NCI-H345 treated with DMSO at 0.1 percent for 48 hours (cell line): ENCODE measurements around the gene MAP3K7CL.

Source experiments
- DNase-seq: peaks from one replicate; lab custom pipeline; 2025; ENCODE audit not compliant: unreplicated experiment; lab: John Stamatoyannopoulos, UW

MAP3K7CL gene

DNA sequence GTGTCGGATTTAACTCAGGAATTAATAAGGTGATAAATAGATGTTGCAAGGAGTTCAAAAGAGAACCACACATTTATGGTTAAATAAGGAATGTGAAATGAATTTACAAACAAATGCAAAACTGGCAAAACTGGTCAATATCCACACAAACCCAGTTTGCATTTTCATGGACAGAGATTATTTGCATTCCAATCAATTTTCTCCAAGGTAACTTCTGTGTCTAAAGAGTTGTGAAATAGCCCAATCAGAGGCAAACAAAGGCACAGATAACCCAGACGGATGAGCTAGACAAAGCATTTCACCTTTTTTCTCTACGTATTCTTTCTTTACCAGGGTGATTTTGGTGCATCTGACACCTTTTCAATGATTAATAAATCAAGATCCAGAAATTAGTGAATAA lies 63.9 kb downstream of the MAP3K7CL start:
- no peak for DNase-seq

- no peak for DNase-seq
These were observed 64.4 kb downstream of the MAP3K7CL start for GRCh38 chr21:29194847-29195246.

- no peak for DNase-seq
These were observed 65.7 kb downstream of the MAP3K7CL start for GRCh38 chr21:29195981-29196669.

GRCh38 chr21:29196670-29197191 lies 66.3 kb downstream of the MAP3K7CL start:
- DNase-seq, result no peak

DNA sequence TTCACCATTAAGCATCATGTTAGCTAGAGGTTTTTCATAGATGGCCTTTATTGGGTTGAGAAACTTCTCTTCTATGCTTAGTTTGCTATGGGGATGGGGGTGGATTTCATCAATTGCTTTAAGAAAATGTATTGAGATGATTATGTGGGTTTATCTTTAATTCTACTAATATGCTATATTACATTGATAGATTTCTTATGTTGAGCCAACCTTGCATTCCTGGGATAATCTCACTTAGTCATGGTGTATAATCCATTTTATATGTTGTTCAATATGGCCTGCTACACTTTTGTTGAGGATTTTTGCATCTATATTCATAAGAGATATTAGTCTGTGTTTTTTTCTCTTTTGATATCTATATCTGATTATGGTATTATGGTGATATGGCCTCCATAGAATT lies 70.7 kb downstream of the MAP3K7CL start:
- DNase-seq, result no peak

DNA sequence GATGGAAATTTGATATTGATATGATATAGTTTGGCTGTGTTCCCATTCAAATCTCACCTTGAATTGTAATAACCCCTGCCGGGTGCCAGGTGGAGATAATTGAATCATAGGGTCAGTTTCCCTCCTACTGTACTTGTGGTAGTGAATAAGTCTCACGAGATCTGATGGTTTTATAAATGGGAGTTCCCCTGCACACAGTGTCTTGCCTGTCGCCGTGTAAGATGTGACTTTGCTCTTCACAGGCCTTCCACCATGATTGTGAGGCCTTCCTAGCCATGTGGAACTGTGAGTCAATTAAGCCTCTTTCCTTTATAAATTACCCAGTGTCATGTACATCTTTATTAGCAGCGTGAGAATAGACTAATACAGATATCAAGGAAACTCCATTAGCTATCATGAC lies 74.6 kb downstream of the MAP3K7CL start:
- DNase-seq, result no peak

- no peak for DNase-seq
These were observed 75.5 kb downstream of the MAP3K7CL start for GRCh38 chr21:29205988-29206387.

DNA sequence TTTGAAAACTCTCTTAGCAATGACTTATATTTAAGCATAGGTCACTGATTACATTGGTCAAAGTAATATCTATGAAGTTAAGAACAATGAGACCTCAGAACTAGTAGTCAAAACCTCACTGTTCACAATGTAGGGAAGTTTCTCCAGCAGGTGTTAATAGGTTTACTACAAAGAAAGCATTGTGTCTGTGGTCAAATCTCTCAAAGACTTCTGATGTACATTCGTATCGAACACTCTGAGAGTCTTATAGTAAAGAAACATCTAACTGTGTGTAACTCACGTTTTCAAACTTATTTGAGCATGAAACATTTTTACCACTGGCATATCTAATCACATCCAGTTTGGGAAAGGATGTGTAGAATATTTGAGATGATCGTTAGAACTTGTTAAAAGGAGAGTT lies 76.0 kb downstream of the MAP3K7CL start:
- DNase-seq, result no peak

GRCh38 chr21:29207201-29207600 lies 76.8 kb downstream of the MAP3K7CL start:
- DNase-seq, result no peak

DNA sequence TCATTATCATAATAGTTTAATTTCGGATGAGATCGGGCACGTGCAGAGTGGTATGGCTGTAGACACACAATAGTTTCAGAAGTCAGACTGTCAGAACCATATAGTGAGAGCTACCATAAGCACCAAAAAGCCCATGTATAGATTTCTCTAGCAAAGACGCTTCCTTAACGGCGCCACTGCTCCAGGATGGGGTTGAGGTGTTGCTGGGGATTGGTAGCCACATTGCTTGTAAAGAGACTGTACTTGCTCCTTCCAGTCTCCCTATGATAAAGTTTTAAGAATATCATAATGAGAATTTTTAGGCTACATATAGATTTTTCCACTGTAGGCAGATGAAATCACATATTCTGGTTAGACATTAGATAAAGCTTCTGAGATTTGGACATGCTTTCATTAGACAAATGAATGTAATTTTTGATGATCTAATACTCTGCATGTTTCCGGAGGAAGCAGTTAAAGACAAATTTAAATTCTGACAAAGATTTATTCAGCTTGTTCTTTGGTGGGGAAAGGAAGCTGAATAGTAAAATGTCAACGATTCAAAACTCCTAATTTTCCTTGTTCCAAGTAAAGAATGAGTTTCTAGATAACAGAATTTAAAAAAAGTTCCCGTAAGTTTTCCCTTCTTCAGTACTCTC lies 77.7 kb downstream of the MAP3K7CL start:
- DNase-seq, result no peak

- DNase-seq, result no peak
These were observed 78.2 kb downstream of the MAP3K7CL start for GRCh38 chr21:29208682-29209059.

DNA sequence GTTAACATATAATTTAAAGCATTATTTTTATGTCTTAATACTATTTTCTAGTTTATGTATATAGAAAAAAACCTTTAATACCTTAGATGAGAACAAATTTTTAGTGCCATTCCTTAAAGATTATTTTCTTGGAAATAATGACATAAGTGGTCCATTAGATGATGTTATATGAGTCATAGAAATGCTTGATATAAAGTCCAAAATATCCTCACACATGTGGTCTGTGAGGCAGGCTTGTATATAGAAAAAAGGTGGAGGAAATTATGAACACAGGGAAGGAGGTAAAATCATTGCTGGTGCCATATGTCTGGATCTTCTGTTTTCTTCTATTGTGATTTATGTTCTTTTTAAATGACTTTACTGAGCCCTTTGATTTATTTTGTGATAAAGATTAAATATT lies 79.3 kb downstream of the MAP3K7CL start:
- no peak for DNase-seq

GRCh38 chr21:29211205-29211604 lies 80.8 kb downstream of the MAP3K7CL start:
- DNase-seq, result no peak

DNA sequence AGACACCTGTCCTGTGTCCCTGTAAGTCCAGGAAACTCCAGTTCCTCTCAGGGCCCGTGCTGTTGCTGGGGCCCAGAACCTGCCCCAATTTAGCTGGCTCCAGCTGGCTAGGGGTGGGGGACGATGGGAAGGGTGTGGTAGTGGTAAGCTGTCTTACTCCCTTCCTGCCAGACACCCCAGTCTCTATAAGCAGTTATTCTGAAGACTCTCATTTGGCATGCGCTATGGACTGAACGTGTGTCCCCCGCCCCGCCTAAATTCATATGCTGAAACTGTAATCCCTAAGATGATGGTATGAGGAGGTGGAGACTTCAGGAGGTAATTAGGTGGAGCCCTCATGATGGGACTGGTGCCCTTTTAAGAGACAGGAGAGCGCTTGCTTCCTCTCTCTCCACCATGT lies 82.0 kb downstream of the MAP3K7CL start:
- DNase-seq, result no peak

GRCh38 chr21:29213513-29214385 lies 83.3 kb downstream of the MAP3K7CL start:
- DNase-seq, result no peak

DNA sequence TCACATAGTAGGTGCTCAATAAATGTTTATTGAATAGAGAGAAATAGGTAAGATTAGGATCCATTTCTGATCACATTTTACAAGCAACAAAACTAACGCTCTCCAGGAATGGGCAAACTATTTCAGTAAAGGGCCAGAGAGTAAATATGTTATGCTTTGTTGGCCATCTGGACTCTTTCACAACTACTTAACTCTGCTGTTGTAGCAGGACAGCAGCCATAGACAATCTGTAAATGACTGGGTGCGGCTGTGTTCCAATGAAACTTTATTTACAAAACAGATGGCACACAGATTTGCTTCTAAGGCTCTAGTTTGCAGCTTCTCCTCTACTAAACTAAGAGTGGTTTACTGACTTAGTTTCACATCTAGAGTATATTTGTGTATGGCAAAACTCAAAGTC lies 85.3 kb downstream of the MAP3K7CL start:
- DNase-seq, result no peak

- DNase-seq, result no peak
These were observed 87.4 kb downstream of the MAP3K7CL start for GRCh38 chr21:29217818-29218291.

GRCh38 chr21:29218749-29219148 lies 88.3 kb downstream of the MAP3K7CL start:
- no peak for DNase-seq

DNA sequence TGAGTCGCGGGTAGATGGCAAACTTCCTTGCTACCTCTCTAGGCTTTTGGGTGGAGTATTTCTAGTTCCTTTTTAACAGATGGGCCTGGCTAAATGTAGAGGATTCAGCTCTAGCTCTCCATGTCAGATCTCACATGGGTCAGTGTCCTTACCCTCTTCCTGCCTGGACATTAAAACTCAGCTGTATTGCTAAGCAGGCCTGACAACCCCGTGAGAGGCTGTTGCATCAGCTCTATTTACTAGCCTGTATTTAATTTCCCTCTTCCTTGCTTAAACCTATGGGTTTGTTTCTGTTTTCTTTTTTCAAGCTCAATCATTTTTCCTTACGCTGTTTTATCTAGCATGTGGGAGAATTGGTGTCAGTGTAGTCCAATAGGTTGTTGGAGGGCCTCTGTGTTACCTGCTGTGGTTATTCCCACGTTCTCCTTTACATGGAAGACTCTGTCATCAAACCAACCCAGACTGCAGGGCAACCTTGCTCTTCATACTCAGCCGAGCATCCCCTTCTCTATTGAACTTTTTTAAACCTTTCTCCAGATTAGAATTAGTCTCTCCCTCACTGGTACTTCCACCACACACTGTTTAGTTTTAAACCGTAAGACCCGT lies 88.8 kb downstream of the MAP3K7CL start:
- no peak for DNase-seq

DNA sequence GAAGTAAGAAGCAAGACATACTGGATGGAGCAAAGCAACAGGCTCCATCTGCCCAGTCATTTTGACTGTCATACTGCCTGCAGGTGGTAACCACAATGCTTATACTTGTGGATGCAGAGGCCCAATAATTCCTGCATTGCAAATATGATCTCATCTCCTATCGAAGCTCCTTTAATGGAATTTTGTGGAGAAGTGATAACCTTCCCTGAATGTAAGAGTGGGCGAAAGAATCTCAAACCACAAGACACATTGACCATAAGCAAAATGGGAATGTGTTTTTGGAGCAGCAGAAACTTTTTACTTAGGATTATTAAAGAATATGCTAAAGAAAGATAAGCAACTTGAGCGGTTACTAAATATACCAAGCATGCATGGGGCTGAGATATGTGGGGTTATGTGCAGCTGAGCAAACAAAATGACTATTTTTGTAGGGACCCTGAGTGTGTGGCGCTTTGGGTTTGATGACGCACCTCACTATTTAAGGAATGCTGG lies 90.9 kb downstream of the MAP3K7CL start:
- no peak for DNase-seq

DNA sequence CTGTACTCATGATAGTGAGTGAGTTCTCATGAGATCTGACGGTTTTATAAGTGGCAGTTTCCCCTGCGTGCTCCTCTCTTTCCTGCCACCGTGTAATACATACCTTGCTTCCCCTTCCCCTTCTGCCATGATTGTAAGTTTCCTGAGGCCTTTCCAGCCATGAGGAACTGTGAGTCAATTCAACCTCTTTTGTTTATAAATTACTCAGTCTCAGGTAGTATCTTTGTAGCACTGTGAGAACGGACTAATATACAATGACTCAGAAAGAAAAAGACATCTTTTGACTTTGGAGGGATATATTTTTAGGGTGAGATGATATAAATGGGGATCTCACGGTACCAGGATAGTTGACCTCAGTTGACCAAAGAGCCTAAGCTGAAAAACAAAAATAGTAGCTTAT lies 93.6 kb downstream of the MAP3K7CL start:
- no peak for DNase-seq
